Germinal center (tissue), 1 donor: Measurements from ENCODE around the gene ADAMTSL4.
"Not testable (repeated sequence)": the region's sequence is repeated elsewhere in the genome, so short reads cannot be mapped to it uniquely, and the experiment has no call there.

Experiments used
- DNase-seq: peaks from one replicate; pipeline ENCODE4 v3.0.0; 2012; ENCODE audit warnings: mixed read lengths, low spot score

The ADAMTSL4 gene

GRCh38 chr1:150596095-150596892, 47.1 kb downstream of the ADAMTSL4 start:
- no peak for DNase-seq

DNA sequence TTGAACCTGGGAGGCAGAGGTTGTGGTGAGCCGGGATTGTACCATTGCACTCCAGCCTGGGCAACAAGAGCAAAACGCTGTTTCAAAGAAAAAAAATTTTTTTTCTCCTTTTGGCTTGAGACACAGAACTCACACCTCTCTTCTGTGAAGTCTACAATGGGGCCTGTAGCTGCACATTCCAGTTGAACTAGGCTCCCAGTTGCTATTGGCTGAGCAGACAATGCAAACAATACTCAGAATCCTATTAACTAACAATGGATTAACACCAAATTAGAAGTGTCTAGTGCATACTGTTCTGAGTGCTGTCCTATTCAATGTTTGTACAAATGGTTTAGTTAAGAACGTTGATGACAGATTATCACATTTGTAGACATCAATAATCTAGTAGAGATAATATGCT, 47.8 kb downstream of the ADAMTSL4 start:
- DNase-seq = no peak

DNA sequence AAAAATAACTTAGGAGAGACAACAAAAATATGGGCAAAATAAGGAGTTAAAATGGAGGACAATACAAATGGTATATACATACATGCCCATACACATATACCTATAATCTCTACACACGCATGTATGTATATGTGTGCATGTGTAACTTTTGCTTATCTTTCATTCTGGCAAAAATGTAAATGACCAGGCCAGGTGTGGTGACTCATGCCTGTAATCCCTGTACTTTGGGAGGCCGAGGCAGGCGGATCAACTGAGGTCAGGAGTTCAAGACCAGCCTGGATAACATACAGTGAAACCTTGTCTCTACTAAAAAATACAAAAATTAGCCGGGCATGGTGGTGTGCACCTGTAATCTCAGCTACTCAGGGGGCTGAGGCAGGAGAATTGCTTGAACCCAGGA, 49.1 kb downstream of the ADAMTSL4 start:
- not testable (repeated sequence) for DNase-seq

- no peak for DNase-seq
Measured at GRCh38 chr1:150601540-150601939, 52.3 kb downstream of the ADAMTSL4 start.

DNA sequence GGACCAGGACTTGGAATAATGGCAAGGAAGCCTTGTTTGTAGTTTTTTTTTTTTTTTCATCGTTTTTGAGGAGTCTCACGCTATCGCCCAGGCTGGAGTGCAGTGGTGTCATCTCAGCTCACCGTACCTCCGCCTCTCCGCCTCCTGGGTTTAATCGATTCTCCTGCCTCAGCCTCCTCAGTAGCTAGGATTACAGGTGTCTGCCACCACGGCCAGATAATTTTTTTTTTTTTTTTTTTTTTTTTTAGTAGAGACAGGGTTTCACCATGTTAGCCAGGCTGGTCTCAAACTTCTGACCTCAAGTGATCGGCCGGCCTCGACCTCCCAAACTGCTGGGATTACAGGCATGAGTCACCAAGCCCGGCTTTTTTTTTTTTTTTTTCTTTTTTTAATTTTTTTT, 53.2 kb downstream of the ADAMTSL4 start:
- not testable (repeated sequence) for DNase-seq

DNA sequence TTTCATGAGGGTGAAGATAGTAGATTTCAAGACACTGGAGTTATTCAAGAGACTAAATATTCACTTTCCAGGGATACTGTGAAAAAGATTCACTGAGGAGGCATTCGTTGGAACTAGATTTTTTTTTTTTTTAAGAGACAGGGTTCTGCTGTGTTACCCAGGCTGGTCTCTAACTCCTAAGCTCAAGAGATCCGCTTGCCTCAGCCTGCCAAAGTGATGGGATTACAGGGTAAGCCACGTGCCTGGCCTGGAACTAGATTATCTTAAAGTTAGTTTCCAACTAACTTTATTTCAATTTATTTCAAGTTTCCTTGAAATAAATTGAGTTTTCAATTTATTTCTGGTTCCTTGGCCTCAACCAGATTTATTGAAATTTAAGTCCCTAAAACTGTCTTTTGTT, 54.5 kb downstream of the ADAMTSL4 start:
- no peak for DNase-seq

- no peak for DNase-seq
Measured at GRCh38 chr1:150604226-150604588, 55.0 kb downstream of the ADAMTSL4 start.

GRCh38 chr1:150605451-150605731, 56.2 kb downstream of the ADAMTSL4 start:
- DNase-seq = not testable (repeated sequence)

DNA sequence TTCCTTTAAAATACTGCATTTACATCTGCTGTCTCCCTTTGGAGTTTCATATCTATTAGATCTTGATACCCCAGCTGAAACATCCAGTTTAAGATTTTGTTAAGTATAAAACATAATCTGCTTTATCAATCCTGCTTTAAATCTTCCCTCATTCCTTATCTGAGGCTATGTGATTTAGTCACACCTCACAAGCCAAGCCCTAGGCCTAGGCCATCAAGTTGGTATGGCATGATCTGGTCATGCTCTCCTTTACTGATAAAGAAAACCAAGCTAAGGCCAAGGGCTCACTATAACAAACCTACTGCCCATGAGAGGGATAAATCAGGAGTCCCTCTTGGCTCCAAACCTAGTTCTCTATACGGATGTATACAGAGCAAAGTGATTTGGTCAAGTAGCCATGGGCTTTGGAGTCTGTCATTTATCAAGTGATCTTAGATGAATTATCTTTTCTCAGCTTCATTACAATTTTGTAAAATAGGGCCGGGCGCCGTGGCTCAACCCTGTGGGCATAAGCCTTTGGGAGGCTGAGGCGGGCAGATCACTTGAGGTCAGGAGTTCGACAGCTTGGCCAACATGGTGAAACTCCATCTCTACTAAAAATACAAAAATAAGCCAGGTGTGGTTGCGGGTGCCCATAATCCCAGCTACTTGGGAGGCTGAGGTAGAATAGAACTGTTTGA, 57.4 kb downstream of the ADAMTSL4 start:
- no peak for DNase-seq

GRCh38 chr1:150609732-150610131, 60.5 kb downstream of the ADAMTSL4 start:
- no peak for DNase-seq
